Middle frontal gyrus (tissue), 1 donor: ENCODE results near the gene AKIP1.
"Not testable (repeated sequence)": the region's sequence is repeated elsewhere in the genome, so short reads cannot be mapped to it uniquely, and the experiment has no call there.

Source experiments
- DNase-seq: peaks from one replicate; pipeline ENCODE4 v3.0.0-alpha.2; 2015; ENCODE audit warnings: low spot score; ENCODE audit errors: extremely low spot score

Gene AKIP1

GRCh38 chr11:8917157-8917825, 6.3 kb downstream of the AKIP1 start:
- no peak for DNase-seq

- no peak for DNase-seq
These were observed 11.7 kb downstream of the AKIP1 start for GRCh38 chr11:8922691-8923090.

GRCh38 chr11:8925711-8926110, 14.7 kb downstream of the AKIP1 start:
- DNase-seq: no peak

DNA sequence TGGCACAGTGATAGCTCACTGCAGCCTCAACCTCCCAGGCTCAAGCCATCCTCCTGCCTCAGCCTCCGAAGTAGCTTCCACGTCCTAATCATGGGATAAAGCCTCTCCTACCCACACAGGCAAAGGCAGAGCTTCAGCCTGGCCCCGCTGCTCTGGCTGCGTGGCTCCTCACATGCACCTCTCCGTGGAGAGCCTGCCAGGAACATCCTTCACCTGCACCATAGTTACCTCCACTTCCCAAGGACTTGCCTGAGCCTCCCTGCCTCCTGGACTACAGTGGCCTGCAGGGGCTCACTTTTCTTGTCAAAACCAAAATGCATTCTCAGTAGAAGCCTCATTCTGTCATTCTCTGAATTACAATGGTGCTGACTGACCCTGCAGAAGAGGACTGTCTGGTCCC, 15.2 kb downstream of the AKIP1 start:
- DNase-seq: no peak

- DNase-seq: no peak
These were observed 16.2 kb downstream of the AKIP1 start for GRCh38 chr11:8927233-8927632.

DNA sequence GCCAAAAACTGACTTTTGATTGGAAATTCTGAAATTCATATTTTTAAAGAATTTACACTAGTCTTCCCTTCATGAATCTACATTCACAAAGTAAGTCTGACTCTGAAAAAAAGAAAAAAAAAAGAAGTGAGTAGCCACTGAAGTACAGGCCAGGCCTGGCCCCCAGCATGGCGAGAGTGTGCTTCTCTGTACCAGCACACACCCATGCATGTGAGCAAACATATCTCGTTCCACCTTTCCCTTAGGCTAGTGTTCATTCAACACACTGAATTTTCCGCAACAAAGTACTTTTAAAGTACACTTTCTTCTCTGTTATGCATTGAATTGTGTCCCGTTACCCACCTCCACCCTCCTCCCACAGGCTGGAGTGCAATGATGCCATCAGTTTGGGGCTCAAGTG, 17.2 kb downstream of the AKIP1 start:
- DNase-seq: no peak

DNA sequence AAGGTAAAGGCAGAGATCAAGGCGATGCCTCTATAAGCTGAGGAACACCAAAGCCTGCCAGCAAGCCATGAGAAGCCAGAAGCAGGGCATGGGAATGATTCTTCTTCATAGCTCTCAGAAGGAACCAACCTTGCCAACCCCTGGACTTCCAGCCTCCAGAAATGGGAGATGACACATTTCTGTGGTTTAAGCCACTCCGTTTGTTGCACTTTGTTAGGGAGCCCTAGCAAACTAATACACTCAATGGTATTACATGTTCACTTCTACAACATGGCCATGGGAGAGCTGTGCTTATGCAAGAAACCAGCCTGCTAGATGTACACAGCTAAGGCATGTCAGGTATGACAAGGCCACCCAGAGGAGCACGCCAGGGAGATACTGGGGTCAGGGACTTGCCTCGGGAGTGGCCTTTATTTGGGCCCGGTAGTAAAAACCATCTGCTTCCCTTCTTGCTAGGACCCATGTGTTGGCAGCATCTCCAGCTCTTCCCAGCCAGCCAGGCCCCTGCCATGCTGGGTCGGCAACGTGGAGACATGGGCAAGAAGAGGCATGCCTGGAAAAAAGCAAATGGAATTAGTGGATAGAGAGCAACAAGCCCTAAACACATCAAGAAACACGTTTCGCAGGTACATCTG, 18.1 kb downstream of the AKIP1 start:
- DNase-seq: no peak

DNA sequence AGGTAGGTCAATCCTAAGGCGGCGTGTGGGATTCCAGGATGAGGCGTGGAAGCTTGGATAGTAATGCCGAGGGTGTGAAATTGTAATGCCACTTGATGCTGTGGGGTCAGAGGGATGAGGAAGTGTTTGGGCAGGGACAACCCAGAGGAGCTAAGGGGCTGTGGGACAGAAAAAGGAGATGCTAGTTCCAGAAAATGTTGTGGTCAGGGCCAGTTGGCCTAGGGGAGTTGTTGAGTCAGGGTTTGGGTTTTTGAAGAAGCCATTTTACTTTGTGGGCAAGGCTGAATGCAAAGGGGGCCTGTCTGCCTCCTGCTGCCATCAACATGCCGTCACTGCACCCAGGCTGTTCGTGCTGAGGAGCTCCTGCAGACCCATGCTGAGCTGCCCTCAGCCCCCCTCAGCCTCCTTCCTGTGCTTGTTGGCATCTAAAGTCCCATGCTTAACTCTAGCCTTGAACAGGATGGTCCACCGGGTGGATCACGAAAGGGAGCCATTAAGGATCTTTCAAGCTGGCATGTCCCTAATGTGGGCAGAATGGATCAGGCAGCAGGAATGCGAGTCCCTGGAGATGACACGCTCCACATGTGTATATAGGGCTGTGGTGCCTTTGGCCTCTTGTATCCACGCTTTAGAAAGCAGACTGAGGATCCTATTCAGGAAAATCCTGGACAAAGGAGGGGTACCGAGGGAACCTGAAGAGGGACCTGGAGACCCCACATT, 19.6 kb downstream of the AKIP1 start:
- no peak for DNase-seq

DNA sequence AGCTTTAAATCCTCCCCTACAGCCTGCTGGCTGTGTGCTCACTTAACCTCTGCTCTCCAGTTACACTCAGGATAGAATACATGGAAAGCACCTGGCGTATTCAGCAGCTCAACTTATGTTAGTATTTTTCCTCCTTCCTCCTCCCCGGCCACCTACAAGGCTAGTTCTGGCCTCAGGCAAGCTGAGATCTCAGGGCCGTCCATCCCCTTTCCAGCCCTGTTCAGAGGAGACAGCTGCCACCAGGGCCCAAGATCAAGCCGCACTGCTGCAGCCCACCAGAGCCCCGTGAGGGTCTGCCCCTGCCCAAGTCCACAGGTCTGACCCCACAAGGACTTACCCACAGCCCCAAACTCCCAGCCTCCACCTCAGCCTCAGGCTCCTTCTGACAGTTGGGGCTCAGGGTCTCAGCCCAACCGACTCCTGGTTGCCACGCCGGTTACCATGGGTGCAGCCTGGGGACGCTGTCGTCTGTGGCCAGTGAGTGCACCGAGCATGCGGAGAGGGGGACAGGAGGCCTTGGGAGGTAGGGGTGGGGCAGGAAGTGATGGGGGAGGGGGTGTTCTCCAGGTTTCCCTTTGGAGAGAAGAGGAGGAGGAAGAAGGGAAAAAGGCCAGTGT, 21.7 kb downstream of the AKIP1 start, which contains the start of gene C11orf16:
TSS of gene C11orf16 (minus strand) at position 384 of the 617 bp plus-strand sequence. CDS start 639 bp downstream, outside the sequence.
- DNase-seq: no peak

GRCh38 chr11:8933931-8934330, 22.9 kb downstream of the AKIP1 start:
- no peak for DNase-seq

- no peak for DNase-seq
These were observed 23.9 kb downstream of the AKIP1 start for GRCh38 chr11:8934742-8935488.

DNA sequence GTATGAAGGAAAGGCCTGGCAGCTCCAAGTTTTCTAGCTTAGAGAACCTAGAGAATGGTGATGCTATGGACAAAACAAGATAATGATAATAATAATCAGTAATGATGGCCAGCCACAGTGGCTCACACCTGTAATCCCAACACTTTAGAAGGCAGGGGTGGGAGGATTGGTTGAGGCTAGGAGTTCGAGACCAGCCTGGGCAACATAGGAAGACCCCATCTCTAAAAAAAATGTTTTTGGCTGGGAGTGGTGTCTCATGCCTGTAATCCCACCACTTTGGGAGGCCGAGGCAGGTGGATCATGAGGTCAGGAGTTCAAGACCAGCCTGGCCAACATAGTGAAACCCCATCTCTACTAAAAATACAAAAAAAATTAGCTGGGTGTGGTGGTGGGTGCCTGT, 24.8 kb downstream of the AKIP1 start:
- DNase-seq: not testable (repeated sequence)

GRCh38 chr11:8937159-8937558, 26.2 kb downstream of the AKIP1 start:
- no peak for DNase-seq

DNA sequence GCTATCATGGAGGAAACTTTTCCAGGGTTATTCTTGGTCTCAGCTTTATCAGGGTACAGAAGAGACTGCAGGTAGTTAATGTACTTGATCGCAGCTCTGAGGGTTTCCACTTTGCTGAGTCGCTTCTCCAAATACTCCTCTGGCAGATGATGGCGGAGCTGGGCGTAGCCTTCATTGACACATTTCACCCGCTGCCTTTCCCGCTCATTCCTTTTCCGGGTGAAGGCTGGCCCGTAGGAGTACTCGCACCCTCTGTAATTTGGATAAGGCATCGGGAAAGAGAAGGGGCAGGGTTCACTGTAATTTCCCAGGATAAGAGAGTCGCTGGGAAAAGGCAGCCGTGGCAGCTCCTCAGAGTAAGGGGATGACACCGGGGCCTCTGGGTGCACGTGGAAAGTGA, 26.7 kb downstream of the AKIP1 start:
- no peak for DNase-seq

DNA sequence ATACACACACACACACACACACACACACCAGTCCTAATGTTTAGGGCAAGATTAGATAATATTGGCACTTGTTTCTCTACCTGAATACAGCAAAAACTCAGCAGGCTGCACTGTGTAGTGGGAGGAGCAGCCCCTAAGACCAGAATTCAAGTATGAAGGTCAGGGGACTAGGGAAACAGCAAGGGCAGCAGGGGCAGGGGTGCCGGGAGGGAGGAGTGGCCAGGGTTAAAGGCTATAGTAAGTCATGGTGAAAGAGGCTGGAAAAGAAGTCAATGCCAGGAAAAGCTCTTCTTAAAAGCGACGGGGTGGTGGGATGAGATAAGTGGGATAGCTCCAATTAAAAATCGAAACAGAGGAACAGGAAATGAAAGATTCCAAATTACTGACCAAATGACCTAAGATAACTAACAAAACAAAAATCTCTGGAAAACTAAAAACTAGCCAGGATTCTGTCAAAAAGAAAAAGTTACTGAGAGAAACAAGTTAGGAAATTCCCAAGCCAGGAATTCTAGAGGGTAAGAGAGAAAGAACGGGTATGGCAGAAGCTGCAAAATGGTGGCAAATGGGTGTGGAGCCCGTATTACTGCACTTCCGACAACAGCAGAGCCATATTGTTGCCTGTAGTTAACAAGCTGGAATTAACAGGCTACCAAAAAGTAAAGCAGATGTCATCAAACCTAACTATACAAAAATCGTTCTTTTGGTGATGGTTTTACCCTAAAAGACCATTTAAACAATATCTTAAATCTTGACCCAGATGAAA, 30.5 kb downstream of the AKIP1 start:
- DNase-seq: no peak

DNA sequence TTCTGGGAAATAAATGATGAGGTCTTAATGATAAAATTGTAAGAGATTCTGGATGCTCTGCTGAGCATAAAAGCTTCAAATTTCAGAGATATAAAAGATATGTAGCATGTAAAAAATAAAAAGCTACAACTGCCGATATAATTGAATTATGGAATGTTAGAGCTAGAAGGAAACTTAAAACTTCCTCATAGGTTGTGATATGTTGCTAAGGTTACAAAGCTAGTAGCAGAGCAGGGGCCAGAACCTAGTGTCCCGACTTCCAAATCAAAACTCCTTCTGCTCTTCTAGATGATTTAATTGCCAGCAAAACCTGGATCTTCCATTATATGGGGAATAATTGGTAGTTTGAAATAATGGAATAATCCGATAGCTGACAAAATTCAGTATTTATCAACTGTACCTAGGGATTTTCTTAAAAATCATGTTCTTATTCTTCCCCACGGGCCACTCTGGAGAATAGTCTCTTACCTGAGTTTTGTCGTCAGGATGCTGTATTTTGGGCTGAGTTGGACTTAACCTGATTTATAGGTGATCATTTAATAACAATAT, 31.6 kb downstream of the AKIP1 start, which contains the start of gene ASCL3:
TSS of gene ASCL3 (minus strand) at position 499 of the 549 bp plus-strand sequence. CDS start 4,855 bp downstream, outside the sequence.
- no peak for DNase-seq

DNA sequence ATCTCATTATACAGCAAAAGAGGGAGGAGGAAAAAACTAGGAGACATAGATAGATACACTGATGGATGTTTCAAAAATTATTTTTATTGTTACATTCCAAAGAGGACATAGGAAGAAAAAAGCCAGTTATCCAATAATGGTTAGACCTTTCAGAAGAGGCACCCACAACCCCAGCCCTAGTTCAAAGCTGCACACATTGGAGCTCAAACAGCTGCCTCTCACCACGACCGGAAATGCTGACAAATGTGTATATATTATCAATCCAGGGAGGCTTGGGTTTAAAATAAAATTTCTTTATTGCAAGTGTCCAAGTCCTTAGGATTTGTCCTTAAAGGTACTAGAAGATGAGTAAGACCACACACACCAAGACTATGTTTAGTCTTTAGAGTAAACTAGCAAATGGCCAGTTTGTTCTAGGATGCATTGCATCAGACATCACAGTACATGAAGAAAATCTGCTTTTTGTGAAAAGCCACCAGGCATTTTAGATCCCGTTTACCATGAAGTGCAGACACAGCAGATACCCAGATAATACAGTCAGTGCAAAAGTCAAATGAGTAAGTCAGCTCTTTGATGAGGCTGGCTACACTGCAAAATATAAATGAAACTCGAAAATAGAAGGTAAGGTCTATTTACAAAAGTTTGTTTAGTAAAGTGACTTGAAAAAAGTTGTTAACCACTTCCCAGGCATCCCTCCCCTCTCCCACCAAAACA, 36.4 kb downstream of the AKIP1 start:
- DNase-seq: no peak

DNA sequence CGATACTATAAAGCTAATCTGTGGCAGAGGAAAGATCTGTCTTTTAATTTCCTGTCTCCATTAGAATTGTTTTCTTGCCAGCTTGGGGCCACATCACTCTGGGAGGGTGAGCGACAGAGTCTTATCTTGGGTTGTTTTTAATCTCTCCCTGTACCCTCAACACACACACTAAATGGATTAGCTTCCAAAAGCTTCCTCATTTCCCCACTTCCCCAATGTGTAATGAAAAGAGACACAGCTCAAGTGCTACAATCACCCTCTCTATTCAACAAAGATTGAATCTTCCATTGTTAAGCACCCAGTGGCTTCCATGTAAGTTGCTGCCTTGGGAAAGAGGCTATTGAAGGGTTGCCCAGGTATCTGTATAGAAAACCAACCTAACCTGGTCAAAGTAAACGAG, 37.9 kb downstream of the AKIP1 start:
- no peak for DNase-seq

GRCh38 chr11:8956860-8957259, 45.9 kb downstream of the AKIP1 start:
- DNase-seq: no peak
